HL-60/S4 (cell line): ENCODE results near the gene SNAPIN.

ENCODE experiments used
- in situ Hi-C: fragments of 300-500 bp; cut with MboI; formaldehyde crosslinking; loops from 2 replicates; pipeline ENCODE4 v1.14.3; 2022; ENCODE audit warnings: low sequenced_read_pairs

The SNAPIN gene

GRCh38 chr1:153698923-153699714 lies 40.6 kb downstream of the SNAPIN start:
- in situ Hi-C loops = no loop called here

GRCh38 chr1:153699768-153700167 lies 41.3 kb downstream of the SNAPIN start:
- in situ Hi-C loops = no loop called here

GRCh38 chr1:153705484-153705883 lies 47.0 kb downstream of the SNAPIN start:
- in situ Hi-C loops = no loop called here

- in situ Hi-C loops = no loop called here
These were observed 52.5 kb downstream of the SNAPIN start for GRCh38 chr1:153711026-153711425.
